Renal pelvis (tissue), 4 donors: Measurements from ENCODE around the gene STX8. TPM values are rescaled to one million over a fixed set of nuclear protein-coding genes. Genes with fewer than 3 reads are reported as not detected.

Source experiments
- DNase-seq: peaks from one replicate; pipeline ENCODE4 v3.0.0-alpha.2; 2013
- polyA plus RNA-seq, 3 donors: library from polyadenylated mRNA; unstranded; fragments of 120-200 nt; gene quantifications; one replicate each; pipeline ENCODE4 v1.2.1, GENCODE V29; 2013; ENCODE audit not compliant: insufficient read length in 3 of 3

The STX8 gene
- polyA plus RNA-seq, 3 donors, result 53.9 to 66.2 (median 54.5) TPM

- no peak for DNase-seq
Measured at GRCh38 chr17:9241774-9242496, 333.7 kb downstream of the STX8 start.

DNA sequence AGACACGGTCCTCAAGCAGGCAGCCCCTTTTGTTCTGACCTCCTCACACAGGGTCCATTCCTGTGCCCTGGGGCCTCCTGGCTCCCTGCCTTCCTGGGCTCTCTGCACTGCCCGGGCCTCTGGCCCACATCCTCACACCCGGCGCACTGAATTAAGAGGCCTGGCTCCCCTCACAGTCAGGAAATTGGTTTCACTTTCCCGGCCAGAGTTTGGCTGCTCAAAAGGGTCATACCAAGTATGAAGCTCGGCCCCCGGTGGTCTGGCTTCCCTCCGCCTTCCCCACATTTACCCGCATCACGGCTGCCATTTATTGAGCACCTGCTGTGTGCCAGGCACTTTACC, 334.3 kb downstream of the STX8 start:
- no peak for DNase-seq

GRCh38 chr17:9240659-9241370, 334.8 kb downstream of the STX8 start:
- DNase-seq, result peak; percentile 87

DNA sequence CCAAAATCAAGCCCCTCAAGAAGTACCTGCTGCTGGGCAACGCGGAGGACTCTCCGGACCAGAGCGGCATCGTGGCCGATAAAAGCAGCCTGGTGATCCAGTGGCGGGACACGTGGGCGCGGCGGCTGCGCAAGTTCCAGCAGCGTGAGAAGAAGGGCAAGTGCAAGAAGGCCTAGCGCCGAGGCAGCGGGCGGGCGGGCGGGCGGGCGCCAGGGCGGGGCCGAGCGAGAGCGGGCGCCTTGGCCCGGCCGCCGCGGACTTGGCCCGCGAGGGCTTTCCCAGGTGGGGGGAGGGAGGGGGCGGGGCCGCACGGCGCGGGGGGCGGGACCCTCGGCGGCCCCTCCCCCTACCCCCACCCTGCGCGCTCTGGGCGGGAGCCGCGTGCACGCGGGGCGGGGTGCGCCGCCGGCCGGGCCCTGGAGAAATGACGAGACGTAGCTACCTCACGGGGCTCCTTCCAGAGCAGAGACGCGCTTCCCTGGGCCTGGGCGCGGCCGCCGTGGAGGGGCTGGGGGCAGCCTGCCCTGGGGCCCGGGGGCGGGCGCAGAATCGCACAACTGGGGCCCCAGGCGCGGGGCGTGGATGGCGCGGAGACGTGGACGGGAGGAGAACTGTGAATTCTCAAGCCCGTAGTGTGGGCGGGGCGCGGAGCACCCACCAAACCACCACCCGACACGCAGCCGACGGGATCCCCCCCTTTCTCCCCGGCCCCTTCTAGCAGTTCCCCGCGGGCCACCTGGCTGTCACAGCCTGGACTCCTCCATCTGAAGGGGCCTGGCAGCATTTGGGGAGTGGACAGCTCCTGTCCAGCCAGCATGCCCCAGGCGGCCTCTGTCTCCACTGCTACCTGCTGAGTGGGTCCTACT, 335.6 kb downstream of the STX8 start:
- no peak for DNase-seq

- no peak for DNase-seq
Measured at GRCh38 chr17:9239246-9239792, 336.3 kb downstream of the STX8 start.

- no peak for DNase-seq
Measured at GRCh38 chr17:9238340-9239245, 337.0 kb downstream of the STX8 start.

- DNase-seq, result no peak
Measured at GRCh38 chr17:9237661-9238301, 337.8 kb downstream of the STX8 start.

GRCh38 chr17:9237053-9237410, 338.6 kb downstream of the STX8 start:
- no peak for DNase-seq

GRCh38 chr17:9236286-9237052, 339.2 kb downstream of the STX8 start:
- DNase-seq, result no peak

- no peak for DNase-seq
Measured at GRCh38 chr17:9235346-9235745, 340.3 kb downstream of the STX8 start.

DNA sequence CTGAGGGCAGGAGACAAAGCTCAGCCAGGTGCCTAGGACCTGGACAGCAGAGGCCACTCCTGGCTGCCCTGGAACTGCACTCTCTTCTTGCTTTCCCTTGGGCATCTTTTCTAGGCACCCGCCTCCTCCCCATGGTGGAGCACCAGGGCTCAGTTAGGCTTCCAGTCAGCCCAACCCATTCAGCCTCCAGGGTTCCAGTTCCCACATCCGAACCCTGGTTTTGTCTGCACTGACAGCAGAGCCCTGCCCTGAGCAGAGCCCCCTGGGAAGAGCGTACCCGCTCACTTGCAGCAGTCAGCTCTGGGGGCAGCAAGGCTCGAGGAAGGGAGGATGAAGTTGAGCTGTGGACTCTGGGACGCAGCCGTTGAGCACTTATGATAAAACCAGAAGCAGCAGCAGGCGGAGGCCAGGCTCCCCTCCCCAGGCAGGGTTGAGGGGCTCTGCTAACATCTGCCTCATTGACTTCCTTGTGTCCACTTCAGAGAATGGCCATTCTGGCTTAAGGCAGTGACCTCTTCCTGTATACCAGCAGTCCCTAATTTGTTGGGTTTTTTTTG, 341.2 kb downstream of the STX8 start:
- DNase-seq, result no peak

DNA sequence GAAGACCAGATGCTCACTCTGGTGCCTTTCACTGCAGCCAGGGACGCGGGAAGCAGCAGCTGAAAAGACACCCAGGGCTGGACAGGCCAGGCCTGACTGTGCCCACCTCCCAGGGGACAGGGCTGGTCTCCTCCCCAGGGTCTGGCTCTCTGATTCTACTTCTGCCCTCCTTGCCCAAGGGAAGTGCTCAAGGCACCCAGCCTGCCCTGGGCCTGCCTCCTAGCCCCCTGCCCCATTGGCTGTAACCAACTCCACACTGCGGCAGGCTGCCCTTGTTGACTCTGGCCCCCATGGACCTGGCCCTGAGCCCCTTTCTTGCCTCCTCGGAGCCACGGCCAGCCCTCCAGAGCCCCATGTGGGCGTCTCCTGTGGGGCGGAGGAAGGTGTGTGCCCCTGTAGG, 341.9 kb downstream of the STX8 start:
- no peak for DNase-seq

DNA sequence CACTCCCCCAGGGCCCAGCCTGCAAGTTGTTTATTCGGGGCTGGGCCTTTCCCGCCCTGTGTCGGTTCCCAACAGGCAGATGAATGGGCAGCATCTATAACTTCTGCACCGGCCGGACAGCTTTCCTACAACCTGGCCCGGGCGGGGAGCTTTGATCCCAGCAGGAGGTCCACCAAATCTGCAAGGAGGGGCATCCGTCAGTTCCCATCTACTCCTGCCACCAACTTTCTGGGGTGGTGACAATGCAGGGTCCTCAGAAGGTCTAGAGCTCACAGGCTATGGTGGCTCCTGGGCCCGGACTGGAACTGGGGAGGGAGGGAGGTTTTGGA, 342.4 kb downstream of the STX8 start:
- DNase-seq, result no peak

GRCh38 chr17:9232591-9233270, 342.9 kb downstream of the STX8 start:
- peak; percentile 84 for DNase-seq

GRCh38 chr17:9232155-9232475, 343.5 kb downstream of the STX8 start:
- DNase-seq, result no peak

- DNase-seq, result no peak
Measured at GRCh38 chr17:9231449-9232154, 344.0 kb downstream of the STX8 start.

GRCh38 chr17:9230861-9231260, 344.8 kb downstream of the STX8 start:
- DNase-seq, result no peak

- no peak for DNase-seq
Measured at GRCh38 chr17:9230346-9230745, 345.3 kb downstream of the STX8 start.

DNA sequence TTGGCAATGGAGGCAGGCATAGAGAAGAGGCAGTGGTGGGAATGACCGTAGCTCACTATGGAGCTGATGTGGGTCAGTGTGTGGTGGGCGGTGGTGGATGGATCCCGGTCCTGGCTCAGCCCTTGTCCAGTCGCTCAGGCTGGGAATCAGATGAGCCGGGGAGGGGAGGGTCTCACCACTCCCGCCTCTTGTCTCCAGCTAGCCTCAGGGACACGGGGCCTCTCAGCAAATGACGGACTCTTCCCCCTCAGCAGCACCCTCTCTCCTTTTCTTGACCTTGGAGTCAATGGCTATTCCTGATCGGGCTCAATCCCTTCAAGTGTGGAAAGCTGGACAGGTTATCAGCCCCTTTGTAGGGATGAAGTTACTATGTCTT, 345.8 kb downstream of the STX8 start:
- DNase-seq, result no peak
